ENCODE results near the gene LRRTM3. TPM values are rescaled to one million over a fixed set of nuclear protein-coding genes. Genes with fewer than 3 reads are reported as not detected.

LRRTM3 gene
- total and polyA plus RNA-seq, 2 experiments from 2014 or later: not detected

DNA sequence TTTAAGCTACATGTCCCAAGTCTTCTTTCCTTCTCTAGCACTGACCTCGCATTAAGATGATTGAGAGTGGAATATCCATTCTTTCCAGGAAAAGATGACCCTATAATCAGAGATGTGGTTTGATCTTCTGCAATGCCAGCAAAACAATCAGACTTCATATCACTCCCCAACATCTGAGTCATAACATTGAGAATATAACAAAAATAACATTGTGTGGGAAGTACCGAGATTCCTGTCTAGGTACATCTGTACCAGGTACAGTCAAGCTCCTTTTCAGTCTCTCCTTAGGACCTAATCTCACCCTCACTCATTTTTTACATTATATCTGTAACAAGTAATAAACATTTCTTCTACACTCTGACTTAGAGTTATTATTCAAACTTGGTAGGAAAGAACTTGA, 201.6 kb downstream of the LRRTM3 start:
- H3K4me3 ChIP-seq: no peak overlapping the region
- no peaks in the 10 kb centered on the region for H4K20me1 ChIP-seq (ENCODE audit: insufficient read depth)
- H3K9ac ChIP-seq: no peak overlapping the region
- H3K4me2 ChIP-seq (ENCODE audit: unreplicated experiment): no peak overlapping the region
- no peak overlapping the region for H3K27ac ChIP-seq
- WGBS, 2 experiments (ENCODE audit: low coverage in 1 of 2, low lambda C conversion rate in 2 of 2, missing lambda C conversion rate in 2 of 2): 11 to 14% methylated on average over 2 of the region's 2 CpGs
- H3K27me3 ChIP-seq (replicated peaks; ENCODE audit: insufficient read depth): no peaks in the 10 kb centered on the region
- no peak for DNase-seq
- no peaks in the 10 kb centered on the region for H3K9me2 ChIP-seq (ENCODE audit: insufficient read depth)
- no peaks in the 10 kb centered on the region for H3K36me3 ChIP-seq (ENCODE audit: low read depth)
- H3K9me3 ChIP-seq (ENCODE audit: low read depth): no peaks in the 10 kb centered on the region
- H3K4me1 ChIP-seq (ENCODE audit: insufficient read depth): no peaks in the 10 kb centered on the region
- TF ChIP-seq EZH2phosphoT487 (IDR thresholded peaks at IDR 0.05; ENCODE audit: insufficient read depth, low read depth): no peak
- TF ChIP-seq EZH2 (IDR thresholded peaks at IDR 0.05; ENCODE audit: insufficient read depth, poor library complexity, severe bottlenecking): no peak
- no peak overlapping the region for H2AFZ ChIP-seq
- H3K79me2 ChIP-seq (ENCODE audit: insufficient read depth): no peaks in the 10 kb centered on the region
- no peaks in the 10 kb centered on the region for H3F3A ChIP-seq (ENCODE audit: insufficient read depth)
- in situ Hi-C loops (cut with MboI): no loop called here

DNA sequence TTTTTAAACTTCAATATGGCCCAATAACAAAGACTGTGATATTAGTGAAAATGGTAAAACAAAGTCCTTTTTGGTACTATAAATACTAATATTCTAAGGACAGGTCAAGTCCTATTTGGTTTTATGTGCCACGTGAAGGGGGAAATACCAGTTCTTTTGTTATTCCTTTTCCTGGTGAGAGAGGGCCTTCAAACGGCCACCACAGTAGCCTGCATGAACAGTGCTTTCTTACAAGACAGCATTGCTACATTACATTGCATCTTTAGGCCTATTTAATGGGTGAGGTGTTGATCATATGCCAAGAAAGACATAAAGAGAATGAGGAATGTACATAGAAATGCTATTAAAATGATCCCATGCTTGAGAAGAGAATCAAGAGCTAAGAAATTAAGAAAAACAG, 214.8 kb downstream of the LRRTM3 start:
- Histone ChIP-seq H3F3A (ENCODE audit: insufficient read depth) (no peaks in the 10 kb centered on the region), H3K27me3 (replicated peaks; ENCODE audit: insufficient read depth) (no peaks in the 10 kb centered on the region), H3K4me2 (ENCODE audit: unreplicated experiment) (no peak overlapping the region), H3K4me3 (no peak overlapping the region), H4K20me1 (ENCODE audit: insufficient read depth) (no peaks in the 10 kb centered on the region), H3K27ac (no peak overlapping the region), H3K9me2 (ENCODE audit: insufficient read depth) (no peaks in the 10 kb centered on the region), H3K79me2 (ENCODE audit: insufficient read depth) (no peaks in the 10 kb centered on the region), H2AFZ (no peak overlapping the region), H3K4me1 (ENCODE audit: insufficient read depth) (no peaks in the 10 kb centered on the region), H3K9me3 (ENCODE audit: low read depth) (no peaks in the 10 kb centered on the region), H3K36me3 (ENCODE audit: low read depth) (no peaks in the 10 kb centered on the region), H3K9ac (no peak overlapping the region)
- WGBS, 2 experiments (ENCODE audit: low coverage in 1 of 2, low lambda C conversion rate in 2 of 2, missing lambda C conversion rate in 2 of 2): 2 to 5% methylated on average over 2 of the region's 2 CpGs
- DNase-seq: no peak
- TF ChIP-seq EZH2 (IDR thresholded peaks at IDR 0.05; ENCODE audit: insufficient read depth, poor library complexity, severe bottlenecking) (no peak), EZH2phosphoT487 (IDR thresholded peaks at IDR 0.05; ENCODE audit: insufficient read depth, low read depth) (no peak)
- in situ Hi-C loops (cut with MboI): no loop called here

DNA sequence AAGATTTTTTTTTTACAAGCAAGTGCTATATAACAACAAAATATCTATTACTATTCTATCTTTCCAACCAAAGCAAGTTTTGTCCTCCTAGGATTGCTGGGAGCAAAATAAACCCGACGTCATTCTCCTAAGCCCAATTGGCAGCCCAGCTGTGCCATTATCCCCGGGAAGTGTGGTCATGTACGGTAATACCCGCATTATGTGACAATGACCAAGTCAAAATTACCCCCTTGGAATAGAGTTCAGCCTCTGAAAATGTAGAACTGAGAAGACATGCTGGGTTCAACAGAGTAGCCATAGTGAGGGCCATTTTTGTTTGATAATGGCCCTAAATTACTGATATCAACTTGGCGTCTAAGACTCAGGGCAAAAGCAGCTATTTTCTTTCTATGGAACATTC, 215.5 kb downstream of the LRRTM3 start:
- H3K4me3 ChIP-seq: no peak overlapping the region
- 34 to 43% methylated on average over 6 of the region's 6 CpGs for WGBS, 2 experiments (ENCODE audit: low coverage in 1 of 2, low lambda C conversion rate in 2 of 2, missing lambda C conversion rate in 2 of 2)
- H3K9me2 ChIP-seq (ENCODE audit: insufficient read depth): no peaks in the 10 kb centered on the region
- no peak overlapping the region for H3K9ac ChIP-seq
- H4K20me1 ChIP-seq (ENCODE audit: insufficient read depth): no peaks in the 10 kb centered on the region
- H2AFZ ChIP-seq: no peak overlapping the region
- TF ChIP-seq EZH2phosphoT487 (IDR thresholded peaks at IDR 0.05; ENCODE audit: insufficient read depth, low read depth): no peak
- no peak for TF ChIP-seq EZH2 (IDR thresholded peaks at IDR 0.05; ENCODE audit: insufficient read depth, poor library complexity, severe bottlenecking)
- no peak overlapping the region for H3K4me2 ChIP-seq (ENCODE audit: unreplicated experiment)
- DNase-seq: no peak
- no peaks in the 10 kb centered on the region for H3K4me1 ChIP-seq (ENCODE audit: insufficient read depth)
- no peak overlapping the region for H3K27ac ChIP-seq
- H3K9me3 ChIP-seq (ENCODE audit: low read depth): no peaks in the 10 kb centered on the region
- H3K36me3 ChIP-seq (ENCODE audit: low read depth): no peaks in the 10 kb centered on the region
- in situ Hi-C loops (cut with MboI): no loop called here
- H3K27me3 ChIP-seq (replicated peaks; ENCODE audit: insufficient read depth): no peaks in the 10 kb centered on the region
- no peaks in the 10 kb centered on the region for H3K79me2 ChIP-seq (ENCODE audit: insufficient read depth)
- no peaks in the 10 kb centered on the region for H3F3A ChIP-seq (ENCODE audit: insufficient read depth)

DNA sequence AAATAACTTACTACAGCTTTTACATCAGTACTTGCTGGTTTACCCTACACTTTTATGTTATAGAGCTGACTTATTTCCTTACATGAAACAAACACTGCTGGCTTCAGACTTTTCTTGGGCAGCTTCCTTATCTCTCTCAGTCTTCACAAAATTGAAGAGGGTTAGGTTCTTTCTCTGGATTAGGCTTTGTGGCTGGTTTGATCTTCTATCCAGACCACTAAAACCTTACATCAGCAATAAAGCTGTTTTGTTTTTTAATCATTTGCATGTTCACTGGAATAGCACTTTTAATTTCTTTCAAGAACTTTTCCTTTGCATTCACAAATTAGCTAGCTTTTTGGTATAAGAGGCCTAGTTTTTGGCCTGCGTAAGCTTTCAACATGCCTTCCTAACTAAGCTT, 218.7 kb downstream of the LRRTM3 start:
- DNase-seq: no peak
- H3K79me2 ChIP-seq (ENCODE audit: insufficient read depth): no peaks in the 10 kb centered on the region
- H4K20me1 ChIP-seq (ENCODE audit: insufficient read depth): no peaks in the 10 kb centered on the region
- H3K9me2 ChIP-seq (ENCODE audit: insufficient read depth): no peaks in the 10 kb centered on the region
- H3K4me2 ChIP-seq (ENCODE audit: unreplicated experiment): no peak overlapping the region
- no peaks in the 10 kb centered on the region for H3K36me3 ChIP-seq (ENCODE audit: low read depth)
- 8% methylated on average over 1 of the region's 1 CpG for WGBS, 2 experiments (ENCODE audit: low coverage in 1 of 2, low lambda C conversion rate in 2 of 2, missing lambda C conversion rate in 2 of 2)
- H3K9ac ChIP-seq: no peak overlapping the region
- no peak overlapping the region for H2AFZ ChIP-seq
- H3K9me3 ChIP-seq (ENCODE audit: low read depth): no peaks in the 10 kb centered on the region
- H3K27me3 ChIP-seq (replicated peaks; ENCODE audit: insufficient read depth): no peaks in the 10 kb centered on the region
- H3K4me3 ChIP-seq: no peak overlapping the region
- H3K4me1 ChIP-seq (ENCODE audit: insufficient read depth): no peaks in the 10 kb centered on the region
- in situ Hi-C loops (cut with MboI): no loop called here
- no peak overlapping the region for H3K27ac ChIP-seq
- H3F3A ChIP-seq (ENCODE audit: insufficient read depth): no peaks in the 10 kb centered on the region
- TF ChIP-seq EZH2phosphoT487 (IDR thresholded peaks at IDR 0.05; ENCODE audit: insufficient read depth, low read depth) (no peak), EZH2 (IDR thresholded peaks at IDR 0.05; ENCODE audit: insufficient read depth, poor library complexity, severe bottlenecking) (no peak)

Measured in GM23248 (cell line).